Fibroblast of upper back skin (primary cell): Measurements from ENCODE around the gene SENP1.

Experiments used
- DNase-seq: peaks from one replicate; pipeline ENCODE4 v3.0.0-alpha.2; 2013

The SENP1 gene

GRCh38 chr12:48032597-48032996 is 73.3 kb downstream of the SENP1 start:
- peak; percentile 3 for DNase-seq

GRCh38 chr12:48031135-48031960 is 74.5 kb downstream of the SENP1 start:
- no peak for DNase-seq

GRCh38 chr12:48030173-48030650 is 75.7 kb downstream of the SENP1 start:
- DNase-seq, result no peak

GRCh38 chr12:48029491-48030172 is 76.2 kb downstream of the SENP1 start:
- no peak for DNase-seq

GRCh38 chr12:48028541-48029431 is 77.1 kb downstream of the SENP1 start:
- DNase-seq, result no peak

GRCh38 chr12:48027183-48028002 is 78.5 kb downstream of the SENP1 start:
- no peak for DNase-seq

- no peak for DNase-seq
These were observed 79.6 kb downstream of the SENP1 start for GRCh38 chr12:48026060-48026827.

- DNase-seq, result no peak
These were observed 80.6 kb downstream of the SENP1 start for GRCh38 chr12:48025281-48025680.

- no peak for DNase-seq
These were observed 81.1 kb downstream of the SENP1 start for GRCh38 chr12:48024735-48025134.

GRCh38 chr12:48023386-48023785 is 82.5 kb downstream of the SENP1 start:
- DNase-seq, result no peak

GRCh38 chr12:48022676-48023385 is 83.0 kb downstream of the SENP1 start:
- DNase-seq, result no peak

GRCh38 chr12:48022180-48022521 is 83.7 kb downstream of the SENP1 start:
- DNase-seq, result no peak

GRCh38 chr12:48021485-48022179 is 84.2 kb downstream of the SENP1 start:
- no peak for DNase-seq

- no peak for DNase-seq
These were observed 86.1 kb downstream of the SENP1 start for GRCh38 chr12:48019639-48020265.

GRCh38 chr12:48018618-48018995 is 87.3 kb downstream of the SENP1 start:
- no peak for DNase-seq

- no peak for DNase-seq
These were observed 87.8 kb downstream of the SENP1 start for GRCh38 chr12:48017921-48018617.

GRCh38 chr12:48017496-48017895 is 88.4 kb downstream of the SENP1 start:
- no peak for DNase-seq

GRCh38 chr12:48016373-48017020 is 89.4 kb downstream of the SENP1 start:
- no peak for DNase-seq

- DNase-seq, result no peak
These were observed 89.9 kb downstream of the SENP1 start for GRCh38 chr12:48015954-48016353.
